Neural progenitor cell (in vitro differentiated cells): ENCODE results near the gene SCYL2.
"Not testable (repeated sequence)": the region's sequence is repeated elsewhere in the genome, so short reads cannot be mapped to it uniquely, and the experiment has no call there.

ENCODE experiments used
- CTCF ChIP-seq: fragments of 200-600 bp; sonication (generic); IDR thresholded peaks from 2 replicates; pipeline ENCODE4 v1.5.1; 2017; ENCODE audit warnings: antibody characterized with exemption, mild to moderate bottlenecking
- EZH2 ChIP-seq: fragments of 200-600 bp; sonication (generic); IDR thresholded peaks from 2 replicates; pipeline ENCODE4 v1.6.1; 2017; ENCODE audit warnings: antibody characterized with exemption, mild to moderate bottlenecking, moderate library complexity

- TF ChIP-seq CTCF, EZH2: not testable (repeated sequence)
Observed at GRCh38 chr12:100231873-100232272, 35.1 kb upstream of the SCYL2 start.
